GM23338 (cell line): ENCODE measurements around the gene NAT8L. TPM values are rescaled to one million over a fixed set of nuclear protein-coding genes. Genes with fewer than 3 reads are reported as not detected.

Experiments used
- CREB1 ChIP-seq: fragments of 250-450 bp; sonication (Bioruptor Pico); IDR thresholded peaks from 2 replicates; pipeline ENCODE4 v1.5.0; 2020; ENCODE audit warnings: low read depth, mild to moderate bottlenecking, moderate library complexity
- EZH2 ChIP-seq: fragments of 200-600 bp; sonication (generic); IDR thresholded peaks from one replicate; pipeline ENCODE4 v1.8.0; 2017; ENCODE audit warnings: antibody characterized with exemption, mild to moderate bottlenecking, low read depth; ENCODE audit not compliant: unreplicated experiment
- JUNB ChIP-seq: IDR thresholded peaks from one replicate; pipeline ENCODE4 v1.6.1; 2016; ENCODE audit warnings: antibody characterized with exemption; ENCODE audit not compliant: unreplicated experiment
- ZNF114 ChIP-seq: fragments of 250-450 bp; sonication (Bioruptor Pico); IDR thresholded peaks from 2 replicates; pipeline ENCODE4 v1.5.0; 2020; ENCODE audit warnings: mild to moderate bottlenecking, moderate library complexity
- ZNF331 ChIP-seq: fragments of 250-450 bp; sonication (Bioruptor Pico); IDR thresholded peaks from 2 replicates; pipeline ENCODE4 v1.5.0; 2020; ENCODE audit warnings: low read depth, mild to moderate bottlenecking, moderate library complexity
- polyA plus RNA-seq: library from polyadenylated mRNA; unstranded; fragments of >200 nt; fragmentation: Nextera tagmentation; extraction: Ambion mirVana; gene quantifications from 2 replicates; pipeline ENCODE4 v1.2.1, GENCODE V29; 2016
- total RNA-seq: library from RNA; depleted of rRNA; stranded (reverse); fragments of >200 nt; shearing (Covaris generic); gene quantifications from 2 replicates; pipeline ENCODE4 v1.2.3, GENCODE V29; 2014
- TF ChIP-seq, protein P1 (sequence below): fragments of 250-450 bp; sonication (Bioruptor Pico); IDR thresholded peaks from 2 replicates; pipeline ENCODE4 v1.5.0; 2020; ENCODE audit warnings: mild to moderate bottlenecking, moderate library complexity
- TF ChIP-seq, protein P2 (sequence below), 2 experiments: fragments of 200-600 bp in 1 of 2; sonication (generic) in 1 of 2; conservative IDR thresholded peaks; 2 replicates each; pipeline versions ENCODE4 v1.5.1 to v1.6.1; 2016 to 2017; ENCODE audit warnings: antibody characterized with exemption in 2 of 2, low read depth in 2 of 2, mild to moderate bottlenecking in 2 of 2, moderate library complexity in 1 of 2
- TF ChIP-seq, protein P3 (sequence below): IDR thresholded peaks from one replicate; pipeline ENCODE4 v1.6.1; 2018; ENCODE audit warnings: antibody characterized with exemption; ENCODE audit not compliant: unreplicated experiment

Gene NAT8L
- total and polyA plus RNA-seq, 2 experiments from 2014 or later: 1.6 to 9.7 TPM

DNA sequence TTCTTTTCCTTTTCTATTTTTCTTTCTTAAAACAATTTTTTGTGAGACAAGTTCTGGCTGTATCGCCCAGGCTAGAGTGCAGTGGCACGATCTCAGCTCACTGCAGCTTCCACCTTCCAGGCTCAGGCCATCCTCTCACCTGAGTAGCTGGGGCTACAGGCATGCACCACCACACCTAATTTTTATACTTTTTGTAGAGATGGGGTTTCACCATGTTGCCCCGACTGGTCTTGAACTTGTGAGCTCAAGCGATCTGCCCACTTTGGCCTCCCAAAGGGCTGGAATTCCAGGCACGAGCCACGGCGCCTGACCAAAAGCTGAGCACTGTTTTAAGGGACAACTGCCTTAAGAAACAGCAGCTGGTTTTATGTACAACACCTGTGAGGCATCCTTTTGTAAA, 9.3 kb upstream of the NAT8L start (continued):
- TF ChIP-seq, protein P1, sequence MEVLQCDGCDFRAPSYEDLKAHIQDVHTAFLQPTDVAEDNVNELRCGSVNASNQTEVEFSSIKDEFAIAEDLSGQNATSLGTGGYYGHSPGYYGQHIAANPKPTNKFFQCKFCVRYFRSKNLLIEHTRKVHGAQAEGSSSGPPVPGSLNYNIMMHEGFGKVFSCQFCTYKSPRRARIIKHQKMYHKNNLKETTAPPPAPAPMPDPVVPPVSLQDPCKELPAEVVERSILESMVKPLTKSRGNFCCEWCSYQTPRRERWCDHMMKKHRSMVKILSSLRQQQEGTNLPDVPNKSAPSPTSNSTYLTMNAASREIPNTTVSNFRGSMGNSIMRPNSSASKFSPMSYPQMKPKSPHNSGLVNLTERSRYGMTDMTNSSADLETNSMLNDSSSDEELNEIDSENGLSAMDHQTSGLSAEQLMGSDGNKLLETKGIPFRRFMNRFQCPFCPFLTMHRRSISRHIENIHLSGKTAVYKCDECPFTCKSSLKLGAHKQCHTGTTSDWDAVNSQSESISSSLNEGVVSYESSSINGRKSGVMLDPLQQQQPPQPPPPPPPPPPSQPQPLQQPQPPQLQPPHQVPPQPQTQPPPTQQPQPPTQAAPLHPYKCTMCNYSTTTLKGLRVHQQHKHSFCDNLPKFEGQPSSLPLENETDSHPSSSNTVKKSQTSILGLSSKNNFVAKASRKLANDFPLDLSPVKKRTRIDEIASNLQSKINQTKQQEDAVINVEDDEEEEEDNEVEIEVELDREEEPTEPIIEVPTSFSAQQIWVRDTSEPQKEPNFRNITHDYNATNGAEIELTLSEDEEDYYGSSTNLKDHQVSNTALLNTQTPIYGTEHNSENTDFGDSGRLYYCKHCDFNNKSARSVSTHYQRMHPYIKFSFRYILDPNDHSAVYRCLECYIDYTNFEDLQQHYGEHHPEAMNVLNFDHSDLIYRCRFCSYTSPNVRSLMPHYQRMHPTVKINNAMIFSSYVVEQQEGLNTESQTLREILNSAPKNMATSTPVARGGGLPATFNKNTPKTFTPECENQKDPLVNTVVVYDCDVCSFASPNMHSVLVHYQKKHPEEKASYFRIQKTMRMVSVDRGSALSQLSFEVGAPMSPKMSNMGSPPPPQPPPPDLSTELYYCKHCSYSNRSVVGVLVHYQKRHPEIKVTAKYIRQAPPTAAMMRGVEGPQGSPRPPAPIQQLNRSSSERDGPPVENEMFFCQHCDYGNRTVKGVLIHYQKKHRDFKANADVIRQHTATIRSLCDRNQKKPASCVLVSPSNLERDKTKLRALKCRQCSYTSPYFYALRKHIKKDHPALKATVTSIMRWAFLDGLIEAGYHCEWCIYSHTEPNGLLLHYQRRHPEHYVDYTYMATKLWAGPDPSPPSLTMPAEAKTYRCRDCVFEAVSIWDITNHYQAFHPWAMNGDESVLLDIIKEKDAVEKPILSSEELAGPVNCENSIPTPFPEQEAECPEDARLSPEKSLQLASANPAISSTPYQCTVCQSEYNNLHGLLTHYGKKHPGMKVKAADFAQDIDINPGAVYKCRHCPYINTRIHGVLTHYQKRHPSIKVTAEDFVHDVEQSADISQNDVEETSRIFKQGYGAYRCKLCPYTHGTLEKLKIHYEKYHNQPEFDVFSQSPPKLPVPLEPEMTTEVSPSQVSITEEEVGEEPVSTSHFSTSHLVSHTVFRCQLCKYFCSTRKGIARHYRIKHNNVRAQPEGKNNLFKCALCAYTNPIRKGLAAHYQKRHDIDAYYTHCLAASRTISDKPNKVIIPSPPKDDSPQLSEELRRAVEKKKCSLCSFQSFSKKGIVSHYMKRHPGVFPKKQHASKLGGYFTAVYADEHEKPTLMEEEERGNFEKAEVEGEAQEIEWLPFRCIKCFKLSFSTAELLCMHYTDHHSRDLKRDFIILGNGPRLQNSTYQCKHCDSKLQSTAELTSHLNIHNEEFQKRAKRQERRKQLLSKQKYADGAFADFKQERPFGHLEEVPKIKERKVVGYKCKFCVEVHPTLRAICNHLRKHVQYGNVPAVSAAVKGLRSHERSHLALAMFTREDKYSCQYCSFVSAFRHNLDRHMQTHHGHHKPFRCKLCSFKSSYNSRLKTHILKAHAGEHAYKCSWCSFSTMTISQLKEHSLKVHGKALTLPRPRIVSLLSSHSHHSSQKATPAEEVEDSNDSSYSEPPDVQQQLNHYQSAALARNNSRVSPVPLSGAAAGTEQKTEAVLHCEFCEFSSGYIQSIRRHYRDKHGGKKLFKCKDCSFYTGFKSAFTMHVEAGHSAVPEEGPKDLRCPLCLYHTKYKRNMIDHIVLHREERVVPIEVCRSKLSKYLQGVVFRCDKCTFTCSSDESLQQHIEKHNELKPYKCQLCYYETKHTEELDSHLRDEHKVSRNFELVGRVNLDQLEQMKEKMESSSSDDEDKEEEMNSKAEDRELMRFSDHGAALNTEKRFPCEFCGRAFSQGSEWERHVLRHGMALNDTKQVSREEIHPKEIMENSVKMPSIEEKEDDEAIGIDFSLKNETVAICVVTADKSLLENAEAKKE (CRISPR knock-in tag): no peak
- TF ChIP-seq CREB1 (CRISPR knock-in tag) (no peak), JUNB (no peak), EZH2 (no peak), ZNF114 (CRISPR knock-in tag) (no peak), ZNF331 (CRISPR knock-in tag) (no peak)
- TF ChIP-seq, protein P2, sequence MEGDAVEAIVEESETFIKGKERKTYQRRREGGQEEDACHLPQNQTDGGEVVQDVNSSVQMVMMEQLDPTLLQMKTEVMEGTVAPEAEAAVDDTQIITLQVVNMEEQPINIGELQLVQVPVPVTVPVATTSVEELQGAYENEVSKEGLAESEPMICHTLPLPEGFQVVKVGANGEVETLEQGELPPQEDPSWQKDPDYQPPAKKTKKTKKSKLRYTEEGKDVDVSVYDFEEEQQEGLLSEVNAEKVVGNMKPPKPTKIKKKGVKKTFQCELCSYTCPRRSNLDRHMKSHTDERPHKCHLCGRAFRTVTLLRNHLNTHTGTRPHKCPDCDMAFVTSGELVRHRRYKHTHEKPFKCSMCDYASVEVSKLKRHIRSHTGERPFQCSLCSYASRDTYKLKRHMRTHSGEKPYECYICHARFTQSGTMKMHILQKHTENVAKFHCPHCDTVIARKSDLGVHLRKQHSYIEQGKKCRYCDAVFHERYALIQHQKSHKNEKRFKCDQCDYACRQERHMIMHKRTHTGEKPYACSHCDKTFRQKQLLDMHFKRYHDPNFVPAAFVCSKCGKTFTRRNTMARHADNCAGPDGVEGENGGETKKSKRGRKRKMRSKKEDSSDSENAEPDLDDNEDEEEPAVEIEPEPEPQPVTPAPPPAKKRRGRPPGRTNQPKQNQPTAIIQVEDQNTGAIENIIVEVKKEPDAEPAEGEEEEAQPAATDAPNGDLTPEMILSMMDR (conservative IDR thresholded peaks at IDR 0.05; ENCODE audit: low read depth in 2 of 2): no peak
- TF ChIP-seq, protein P3, sequence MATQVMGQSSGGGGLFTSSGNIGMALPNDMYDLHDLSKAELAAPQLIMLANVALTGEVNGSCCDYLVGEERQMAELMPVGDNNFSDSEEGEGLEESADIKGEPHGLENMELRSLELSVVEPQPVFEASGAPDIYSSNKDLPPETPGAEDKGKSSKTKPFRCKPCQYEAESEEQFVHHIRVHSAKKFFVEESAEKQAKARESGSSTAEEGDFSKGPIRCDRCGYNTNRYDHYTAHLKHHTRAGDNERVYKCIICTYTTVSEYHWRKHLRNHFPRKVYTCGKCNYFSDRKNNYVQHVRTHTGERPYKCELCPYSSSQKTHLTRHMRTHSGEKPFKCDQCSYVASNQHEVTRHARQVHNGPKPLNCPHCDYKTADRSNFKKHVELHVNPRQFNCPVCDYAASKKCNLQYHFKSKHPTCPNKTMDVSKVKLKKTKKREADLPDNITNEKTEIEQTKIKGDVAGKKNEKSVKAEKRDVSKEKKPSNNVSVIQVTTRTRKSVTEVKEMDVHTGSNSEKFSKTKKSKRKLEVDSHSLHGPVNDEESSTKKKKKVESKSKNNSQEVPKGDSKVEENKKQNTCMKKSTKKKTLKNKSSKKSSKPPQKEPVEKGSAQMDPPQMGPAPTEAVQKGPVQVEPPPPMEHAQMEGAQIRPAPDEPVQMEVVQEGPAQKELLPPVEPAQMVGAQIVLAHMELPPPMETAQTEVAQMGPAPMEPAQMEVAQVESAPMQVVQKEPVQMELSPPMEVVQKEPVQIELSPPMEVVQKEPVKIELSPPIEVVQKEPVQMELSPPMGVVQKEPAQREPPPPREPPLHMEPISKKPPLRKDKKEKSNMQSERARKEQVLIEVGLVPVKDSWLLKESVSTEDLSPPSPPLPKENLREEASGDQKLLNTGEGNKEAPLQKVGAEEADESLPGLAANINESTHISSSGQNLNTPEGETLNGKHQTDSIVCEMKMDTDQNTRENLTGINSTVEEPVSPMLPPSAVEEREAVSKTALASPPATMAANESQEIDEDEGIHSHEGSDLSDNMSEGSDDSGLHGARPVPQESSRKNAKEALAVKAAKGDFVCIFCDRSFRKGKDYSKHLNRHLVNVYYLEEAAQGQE: no peak
